HepG2 (cell line): ENCODE measurements around the gene ATRNL1.

Experiments
- AFF4 ChIP-seq: sonication (generic); formaldehyde crosslinking; IDR thresholded peaks from 2 replicates; pipeline ENCODE4 v1.4.0; 2020; ENCODE audit warnings: missing genetic modification reagents
- ATRX ChIP-seq: sonication (generic); formaldehyde crosslinking; IDR thresholded peaks from 2 replicates; pipeline ENCODE4 v1.4.0; 2020; ENCODE audit warnings: missing genetic modification reagents, borderline replicate concordance
- BRD4 ChIP-seq: sonication (generic); formaldehyde crosslinking; IDR thresholded peaks from 2 replicates; pipeline ENCODE4 v1.4.0; 2020; ENCODE audit warnings: missing genetic modification reagents
- CTCF ChIP-seq: sonication (generic); formaldehyde crosslinking; IDR thresholded peaks from 2 replicates; pipeline ENCODE4 v1.5.0; 2020; ENCODE audit warnings: mild to moderate bottlenecking, missing genetic modification reagents, moderate library complexity
- GABPA ChIP-seq, 2 experiments: IDR thresholded peaks; 2 replicates each; pipeline ENCODE4 v1.6.1; 2011 to 2016; ENCODE audit warnings: low read depth in 2 of 2, low read length in 1 of 2, missing biosample characterization in 1 of 2, missing genetic modification characterization in 1 of 2
- JUNB ChIP-seq: sonication (generic); formaldehyde crosslinking; IDR thresholded peaks from 2 replicates; pipeline ENCODE4 v1.8.0; 2022; ENCODE audit warnings: missing genetic modification reagents, mild to moderate bottlenecking, borderline replicate concordance
- NPAS2 ChIP-seq: sonication (generic); formaldehyde crosslinking; IDR thresholded peaks from 2 replicates; pipeline ENCODE4 v1.8.0; 2022; ENCODE audit warnings: mild to moderate bottlenecking, missing genetic modification reagents, borderline replicate concordance
- POLR2A ChIP-seq, 2 experiments: IDR thresholded peaks; 2 replicates each; pipeline ENCODE4 v1.6.1; 2011; ENCODE audit warnings: low read depth in 2 of 2, low read length in 2 of 2, mild to moderate bottlenecking in 1 of 2, moderate library complexity in 1 of 2; ENCODE audit not compliant: insufficient read depth in 1 of 2
- ZNF230 ChIP-seq: sonication (generic); formaldehyde crosslinking; IDR thresholded peaks from 2 replicates; pipeline ENCODE4 v1.4.0; 2020; ENCODE audit warnings: mild to moderate bottlenecking, missing genetic modification reagents
- ZNF264 ChIP-seq: sonication (generic); formaldehyde crosslinking; IDR thresholded peaks from 2 replicates; pipeline ENCODE4 v1.4.0; 2020; ENCODE audit warnings: missing genetic modification reagents
- ZNF280D ChIP-seq: sonication (generic); formaldehyde crosslinking; IDR thresholded peaks from 2 replicates; pipeline ENCODE4 v1.5.1; 2020; ENCODE audit warnings: mild to moderate bottlenecking, missing genetic modification reagents
- ZNF3 ChIP-seq: IDR thresholded peaks from 2 replicates; pipeline ENCODE4 v1.7.0; 2017; ENCODE audit warnings: inconsistent platforms
- ZNF576 ChIP-seq: sonication (generic); formaldehyde crosslinking; IDR thresholded peaks from 2 replicates; pipeline ENCODE4 v1.4.0; 2020; ENCODE audit warnings: mild to moderate bottlenecking, missing genetic modification reagents

GRCh38 chr10:115422624-115423023, 329.5 kb downstream of the ATRNL1 start:
- TF ChIP-seq CTCF (CRISPR knock-in tag) (no peak), ZNF264 (CRISPR knock-in tag) (no peak), ATRX (CRISPR knock-in tag) (no peak), JUNB (no peak), ZNF3 (CRISPR knock-in tag) (no peak), ZNF576 (no peak), ZNF230 (CRISPR knock-in tag) (no peak), BRD4 (CRISPR knock-in tag) (no peak), POLR2A (IDR thresholded peaks at IDR 0.05; ENCODE audit: insufficient read depth in 1 of 2, low read depth in 2 of 2, low read length in 2 of 2) (no peak), AFF4 (CRISPR knock-in tag) (no peak), ZNF280D (CRISPR knock-in tag) (no peak), GABPA (IDR thresholded peaks at IDR 0.05; ENCODE audit: low read depth, low read length) (no peak), GABPA (CRISPR knock-in tag; IDR thresholded peaks at IDR 0.05; ENCODE audit: low read depth) (no peak), NPAS2 (CRISPR knock-in tag) (no peak)
